NCI-H526 (cell line): ENCODE measurements around the gene PLA2G4C.
"Not testable (repeated sequence)": the region's sequence is repeated elsewhere in the genome, so short reads cannot be mapped to it uniquely, and the experiment has no call there.

Experiments used
- DNase-seq, 2 experiments: peaks; one replicate each; lab custom pipeline; 2025; lab: John Stamatoyannopoulos, UW

The PLA2G4C gene

GRCh38 chr19:48108997-48109782, 1.4 kb downstream of the PLA2G4C start:
- DNase-seq: no peak

GRCh38 chr19:48103922-48104321, 6.7 kb downstream of the PLA2G4C start:
- DNase-seq: no peak

GRCh38 chr19:48102870-48103751, 7.5 kb downstream of the PLA2G4C start:
- peak; percentile 54 to 73 for DNase-seq

GRCh38 chr19:48095612-48096175, 14.9 kb downstream of the PLA2G4C start:
- no peak for DNase-seq

GRCh38 chr19:48094855-48095203, 15.8 kb downstream of the PLA2G4C start:
- DNase-seq: no peak

GRCh38 chr19:48094129-48094854, 16.3 kb downstream of the PLA2G4C start:
- DNase-seq: no peak

GRCh38 chr19:48091111-48091718, 19.4 kb downstream of the PLA2G4C start:
- not testable (repeated sequence) for DNase-seq

- peak; percentile 92 to 97 for DNase-seq
Measured at GRCh38 chr19:48090281-48090802, 20.3 kb downstream of the PLA2G4C start.

GRCh38 chr19:48088991-48089390, 21.6 kb downstream of the PLA2G4C start:
- not testable (repeated sequence) for DNase-seq

- no peak for DNase-seq
Measured at GRCh38 chr19:48085904-48086864, 24.4 kb downstream of the PLA2G4C start.

- peak; percentile 86 to 93 for DNase-seq
Measured at GRCh38 chr19:48085076-48085475, 25.5 kb downstream of the PLA2G4C start.

GRCh38 chr19:48081106-48081505, 29.5 kb downstream of the PLA2G4C start:
- no peak for DNase-seq

- DNase-seq: not testable (repeated sequence)
Measured at GRCh38 chr19:48070177-48070769, 40.3 kb downstream of the PLA2G4C start.

GRCh38 chr19:48069435-48069834, 41.2 kb downstream of the PLA2G4C start:
- no peak for DNase-seq

- DNase-seq: no peak
Measured at GRCh38 chr19:48064509-48064908, 46.1 kb downstream of the PLA2G4C start.

GRCh38 chr19:48061401-48062344, 48.9 kb downstream of the PLA2G4C start:
- no peak for DNase-seq

- DNase-seq: no peak
Measured at GRCh38 chr19:48060381-48060780, 50.2 kb downstream of the PLA2G4C start.

- DNase-seq: no peak
Measured at GRCh38 chr19:48059331-48059730, 51.3 kb downstream of the PLA2G4C start.

- DNase-seq: no peak
Measured at GRCh38 chr19:48053856-48054255, 56.8 kb downstream of the PLA2G4C start.
